Esophagus muscularis mucosa (tissue), 4 donors: ENCODE data around the gene ZNF79.

Experiments
- CTCF ChIP-seq, 3 experiments: fragments of 200-600 bp in 2 of 3; fragments of 450-650 bp in 1 of 3; sonication (generic) in 2 of 3; IDR thresholded peaks; one replicate each; pipeline ENCODE4 v1.5.1; 2017 to 2019; ENCODE audit warnings: antibody characterized with exemption in 3 of 3, mild to moderate bottlenecking in 2 of 3, moderate library complexity in 1 of 3
- EP300 ChIP-seq: sonication (generic); formaldehyde crosslinking; IDR thresholded peaks from one replicate; pipeline ENCODE4 v1.6.1; 2017; ENCODE audit warnings: antibody characterized with exemption
- POLR2A ChIP-seq: fragments of 450-650 bp; IDR thresholded peaks from one replicate; pipeline ENCODE4 v1.6.1; 2017; ENCODE audit warnings: antibody characterized with exemption, moderate library complexity, mild to moderate bottlenecking, low read depth
- POLR2AphosphoS5 ChIP-seq, 2 donors: sonication (generic); formaldehyde crosslinking; IDR thresholded peaks; one replicate each; pipeline ENCODE4 v1.6.1; 2017; ENCODE audit warnings: antibody characterized with exemption in 2 of 2

DNA sequence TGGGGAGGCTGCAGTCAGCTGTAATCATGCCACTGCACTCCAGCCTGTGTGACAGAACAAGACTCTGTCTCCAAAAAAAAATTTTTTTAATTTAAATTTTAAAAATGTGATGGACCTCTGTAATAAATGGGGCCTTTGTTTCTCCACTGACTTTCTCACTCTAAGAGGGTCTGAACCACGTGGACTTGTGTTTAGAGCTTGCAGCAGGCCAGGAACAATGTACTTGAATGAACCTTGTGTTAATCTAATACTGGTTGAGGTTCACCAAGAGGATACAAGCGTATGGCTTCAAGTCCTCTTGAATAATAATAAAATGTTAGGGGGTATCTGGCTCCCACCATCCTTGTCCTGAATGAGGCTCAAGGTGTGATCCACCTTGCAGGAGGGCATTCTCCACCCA is 41.6 kb upstream of the ZNF79 start:
- TF ChIP-seq CTCF (IDR thresholded peaks at IDR 0.05) (no peak), POLR2A (no peak), EP300 (no peak), POLR2AphosphoS5 (IDR thresholded peaks at IDR 0.05) (no peak)
